ENCODE results near the gene NVL. TPM values are rescaled to one million over a fixed set of nuclear protein-coding genes. Genes with fewer than 3 reads are reported as not detected.
A peak's percentile ranks its signal among the peaks of the same experiment; 100 is the strongest.

The NVL gene
- polyA plus RNA-seq, 1 of the 3 experiments (the other 2 are of a cell fraction), result 12.4 TPM

DNA sequence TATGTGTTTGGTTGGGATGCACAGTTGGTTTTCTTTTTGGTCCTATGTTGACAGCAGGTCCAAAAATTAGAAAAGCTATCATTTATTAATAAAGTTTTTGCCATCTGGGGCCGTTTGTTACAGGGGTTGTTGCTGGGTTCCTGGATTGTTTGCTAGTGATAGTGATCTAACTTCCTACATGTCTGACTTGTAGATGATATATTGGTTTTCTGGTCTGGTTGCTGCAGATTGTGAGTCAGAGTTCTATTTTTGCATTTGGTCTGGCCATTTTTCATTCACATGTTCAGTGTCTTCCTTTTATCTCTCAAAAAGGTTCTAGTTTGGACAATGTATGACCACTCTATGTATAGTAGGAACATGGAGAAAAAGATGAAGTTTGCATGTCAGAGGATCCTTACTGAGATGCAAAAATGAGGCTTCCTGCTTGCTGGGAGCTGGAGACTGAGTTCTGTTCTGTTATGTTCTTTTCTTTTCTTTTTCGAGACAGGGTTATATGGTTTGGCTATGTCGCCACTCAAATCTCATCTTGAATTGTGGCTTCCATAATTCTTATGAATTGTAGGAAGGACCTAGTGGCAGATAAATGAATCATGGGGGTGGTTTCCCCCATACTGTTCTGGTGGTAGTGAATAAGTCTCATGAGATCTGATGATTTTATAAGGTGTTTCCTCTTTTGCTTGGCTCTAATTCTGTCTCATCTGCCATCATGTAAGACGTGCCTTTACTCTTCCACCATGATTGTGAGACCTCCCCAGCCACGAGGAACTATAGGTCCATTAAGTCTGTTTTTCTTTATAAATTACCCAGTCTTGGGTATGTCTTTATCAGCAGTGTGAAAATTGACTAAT, 4.2 kb upstream of the NVL start (continued):
- TF ChIP-seq TEAD4 (IDR thresholded peaks at IDR 0.05; ENCODE audit: borderline replicate concordance, insufficient read depth) (no peak; the same call in 1 of the 2 replicates), NFIC (IDR thresholded peaks at IDR 0.05; ENCODE audit: borderline replicate concordance) (peak; percentile 29; the same call in 1 of the 2 replicates), MEF2A (IDR thresholded peaks at IDR 0.05; ENCODE audit: borderline replicate concordance, low read depth) (peak; percentile 100), FOSL2 (IDR thresholded peaks at IDR 0.05; ENCODE audit: borderline replicate concordance, low read depth) (peak; percentile 83), RFX5 (IDR thresholded peaks at IDR 0.05; ENCODE audit: low read length) (no peak), GATA2 (CRISPR knock-in tag; IDR thresholded peaks at IDR 0.05) (no peak), EZH2phosphoT487 (IDR thresholded peaks at IDR 0.05; ENCODE audit: borderline replicate concordance, low read depth) (no peak), SIN3A (IDR thresholded peaks at IDR 0.05; ENCODE audit: borderline replicate concordance, low read depth, low read length) (no peak), EP300 (IDR thresholded peaks at IDR 0.05; ENCODE audit: borderline replicate concordance in 1 of 2, low read depth in 1 of 2, low read length in 1 of 2) (0 out of 4 replicates have a peak, but pooled peaks of 1 of the 2 experiments have one; percentile 63), FOXM1 (IDR thresholded peaks at IDR 0.05; ENCODE audit: low read depth) (no peak), FOXJ3 (CRISPR knock-in tag; IDR thresholded peaks at IDR 0.05) (no peak), YY1 (IDR thresholded peaks at IDR 0.05; ENCODE audit: low read depth) (0 out of 2 replicates have a peak, but pooled peaks have one; percentile 26)
- TF ChIP-seq, protein P1, sequence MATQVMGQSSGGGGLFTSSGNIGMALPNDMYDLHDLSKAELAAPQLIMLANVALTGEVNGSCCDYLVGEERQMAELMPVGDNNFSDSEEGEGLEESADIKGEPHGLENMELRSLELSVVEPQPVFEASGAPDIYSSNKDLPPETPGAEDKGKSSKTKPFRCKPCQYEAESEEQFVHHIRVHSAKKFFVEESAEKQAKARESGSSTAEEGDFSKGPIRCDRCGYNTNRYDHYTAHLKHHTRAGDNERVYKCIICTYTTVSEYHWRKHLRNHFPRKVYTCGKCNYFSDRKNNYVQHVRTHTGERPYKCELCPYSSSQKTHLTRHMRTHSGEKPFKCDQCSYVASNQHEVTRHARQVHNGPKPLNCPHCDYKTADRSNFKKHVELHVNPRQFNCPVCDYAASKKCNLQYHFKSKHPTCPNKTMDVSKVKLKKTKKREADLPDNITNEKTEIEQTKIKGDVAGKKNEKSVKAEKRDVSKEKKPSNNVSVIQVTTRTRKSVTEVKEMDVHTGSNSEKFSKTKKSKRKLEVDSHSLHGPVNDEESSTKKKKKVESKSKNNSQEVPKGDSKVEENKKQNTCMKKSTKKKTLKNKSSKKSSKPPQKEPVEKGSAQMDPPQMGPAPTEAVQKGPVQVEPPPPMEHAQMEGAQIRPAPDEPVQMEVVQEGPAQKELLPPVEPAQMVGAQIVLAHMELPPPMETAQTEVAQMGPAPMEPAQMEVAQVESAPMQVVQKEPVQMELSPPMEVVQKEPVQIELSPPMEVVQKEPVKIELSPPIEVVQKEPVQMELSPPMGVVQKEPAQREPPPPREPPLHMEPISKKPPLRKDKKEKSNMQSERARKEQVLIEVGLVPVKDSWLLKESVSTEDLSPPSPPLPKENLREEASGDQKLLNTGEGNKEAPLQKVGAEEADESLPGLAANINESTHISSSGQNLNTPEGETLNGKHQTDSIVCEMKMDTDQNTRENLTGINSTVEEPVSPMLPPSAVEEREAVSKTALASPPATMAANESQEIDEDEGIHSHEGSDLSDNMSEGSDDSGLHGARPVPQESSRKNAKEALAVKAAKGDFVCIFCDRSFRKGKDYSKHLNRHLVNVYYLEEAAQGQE (IDR thresholded peaks at IDR 0.05; ENCODE audit: low read depth, low read length), result no peak
- TF ChIP-seq, protein P2, sequence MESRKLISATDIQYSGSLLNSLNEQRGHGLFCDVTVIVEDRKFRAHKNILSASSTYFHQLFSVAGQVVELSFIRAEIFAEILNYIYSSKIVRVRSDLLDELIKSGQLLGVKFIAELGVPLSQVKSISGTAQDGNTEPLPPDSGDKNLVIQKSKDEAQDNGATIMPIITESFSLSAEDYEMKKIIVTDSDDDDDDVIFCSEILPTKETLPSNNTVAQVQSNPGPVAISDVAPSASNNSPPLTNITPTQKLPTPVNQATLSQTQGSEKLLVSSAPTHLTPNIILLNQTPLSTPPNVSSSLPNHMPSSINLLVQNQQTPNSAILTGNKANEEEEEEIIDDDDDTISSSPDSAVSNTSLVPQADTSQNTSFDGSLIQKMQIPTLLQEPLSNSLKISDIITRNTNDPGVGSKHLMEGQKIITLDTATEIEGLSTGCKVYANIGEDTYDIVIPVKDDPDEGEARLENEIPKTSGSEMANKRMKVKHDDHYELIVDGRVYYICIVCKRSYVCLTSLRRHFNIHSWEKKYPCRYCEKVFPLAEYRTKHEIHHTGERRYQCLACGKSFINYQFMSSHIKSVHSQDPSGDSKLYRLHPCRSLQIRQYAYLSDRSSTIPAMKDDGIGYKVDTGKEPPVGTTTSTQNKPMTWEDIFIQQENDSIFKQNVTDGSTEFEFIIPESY (IDR thresholded peaks at IDR 0.05; ENCODE audit: borderline replicate concordance, low read depth), result no peak
- TF ChIP-seq, protein P3, sequence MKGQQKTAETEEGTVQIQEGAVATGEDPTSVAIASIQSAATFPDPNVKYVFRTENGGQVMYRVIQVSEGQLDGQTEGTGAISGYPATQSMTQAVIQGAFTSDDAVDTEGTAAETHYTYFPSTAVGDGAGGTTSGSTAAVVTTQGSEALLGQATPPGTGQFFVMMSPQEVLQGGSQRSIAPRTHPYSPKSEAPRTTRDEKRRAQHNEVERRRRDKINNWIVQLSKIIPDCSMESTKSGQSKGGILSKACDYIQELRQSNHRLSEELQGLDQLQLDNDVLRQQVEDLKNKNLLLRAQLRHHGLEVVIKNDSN (IDR thresholded peaks at IDR 0.05; ENCODE audit: borderline replicate concordance, low read depth), result no peak
- TF ChIP-seq, protein P4, sequence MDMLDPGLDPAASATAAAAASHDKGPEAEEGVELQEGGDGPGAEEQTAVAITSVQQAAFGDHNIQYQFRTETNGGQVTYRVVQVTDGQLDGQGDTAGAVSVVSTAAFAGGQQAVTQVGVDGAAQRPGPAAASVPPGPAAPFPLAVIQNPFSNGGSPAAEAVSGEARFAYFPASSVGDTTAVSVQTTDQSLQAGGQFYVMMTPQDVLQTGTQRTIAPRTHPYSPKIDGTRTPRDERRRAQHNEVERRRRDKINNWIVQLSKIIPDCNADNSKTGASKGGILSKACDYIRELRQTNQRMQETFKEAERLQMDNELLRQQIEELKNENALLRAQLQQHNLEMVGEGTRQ (IDR thresholded peaks at IDR 0.05; ENCODE audit: borderline replicate concordance, low read depth, low read length), result no peak
- TF ChIP-seq, protein P5, sequence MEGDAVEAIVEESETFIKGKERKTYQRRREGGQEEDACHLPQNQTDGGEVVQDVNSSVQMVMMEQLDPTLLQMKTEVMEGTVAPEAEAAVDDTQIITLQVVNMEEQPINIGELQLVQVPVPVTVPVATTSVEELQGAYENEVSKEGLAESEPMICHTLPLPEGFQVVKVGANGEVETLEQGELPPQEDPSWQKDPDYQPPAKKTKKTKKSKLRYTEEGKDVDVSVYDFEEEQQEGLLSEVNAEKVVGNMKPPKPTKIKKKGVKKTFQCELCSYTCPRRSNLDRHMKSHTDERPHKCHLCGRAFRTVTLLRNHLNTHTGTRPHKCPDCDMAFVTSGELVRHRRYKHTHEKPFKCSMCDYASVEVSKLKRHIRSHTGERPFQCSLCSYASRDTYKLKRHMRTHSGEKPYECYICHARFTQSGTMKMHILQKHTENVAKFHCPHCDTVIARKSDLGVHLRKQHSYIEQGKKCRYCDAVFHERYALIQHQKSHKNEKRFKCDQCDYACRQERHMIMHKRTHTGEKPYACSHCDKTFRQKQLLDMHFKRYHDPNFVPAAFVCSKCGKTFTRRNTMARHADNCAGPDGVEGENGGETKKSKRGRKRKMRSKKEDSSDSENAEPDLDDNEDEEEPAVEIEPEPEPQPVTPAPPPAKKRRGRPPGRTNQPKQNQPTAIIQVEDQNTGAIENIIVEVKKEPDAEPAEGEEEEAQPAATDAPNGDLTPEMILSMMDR (IDR thresholded peaks at IDR 0.05), result no peak

All from SK-N-SH (cell line).